BLaER1 (cell line): ENCODE results near the gene TSEN2.

Source experiments
- H3K27ac ChIP-seq: shearing (Covaris generic); formaldehyde crosslinking; 2 replicates; pipeline ENCODE4 v1.8.1; 2022
- H3K27me3 ChIP-seq: shearing (Covaris generic); formaldehyde crosslinking; 2 replicates; pipeline ENCODE4 v1.8.1; 2022
- H3K36me3 ChIP-seq: shearing (Covaris generic); formaldehyde crosslinking; 2 replicates; pipeline ENCODE4 v1.8.1; 2022
- H3K4me1 ChIP-seq: shearing (Covaris generic); formaldehyde crosslinking; 2 replicates; pipeline ENCODE4 v1.8.1; 2022
- H3K4me2 ChIP-seq: shearing (Covaris generic); formaldehyde crosslinking; 2 replicates; pipeline ENCODE4 v1.8.1; 2022
- H3K4me3 ChIP-seq: shearing (Covaris generic); formaldehyde crosslinking; 2 replicates; pipeline ENCODE4 v1.8.1; 2022
- H3K9ac ChIP-seq: shearing (Covaris generic); formaldehyde crosslinking; 2 replicates; pipeline ENCODE4 v1.8.1; 2022
- H3K9me3 ChIP-seq: shearing (Covaris generic); formaldehyde crosslinking; 2 replicates; pipeline ENCODE4 v1.8.1; 2022
- H4K20me1 ChIP-seq: shearing (Covaris generic); formaldehyde crosslinking; 2 replicates; pipeline ENCODE4 v1.8.1; 2022
- Cebpa-rat ChIP-seq: shearing (Covaris generic); IDR thresholded peaks from 2 replicates; pipeline ENCODE4 v1.8.1; 2022

TSEN2 gene

DNA sequence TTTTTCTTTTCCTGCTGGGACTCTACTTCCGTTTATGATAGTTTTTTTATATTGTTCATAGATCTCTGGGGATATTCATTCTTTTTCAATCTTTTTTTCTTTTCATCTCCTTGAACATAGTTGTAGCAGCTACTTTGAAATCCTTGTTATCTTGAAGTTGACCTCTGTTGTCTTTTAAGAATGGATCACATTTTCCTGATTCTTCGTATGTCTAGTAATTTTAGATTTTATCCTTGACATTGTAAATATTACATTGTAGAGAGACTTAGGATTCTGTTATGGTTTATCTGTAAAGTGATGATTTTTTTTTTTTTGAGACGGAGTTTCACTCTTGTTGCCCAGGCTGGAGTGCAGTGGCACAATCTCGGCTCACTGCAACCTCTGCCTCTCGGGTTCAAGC, 93.1 kb downstream of the TSEN2 start:
- no peak overlapping the region for H3K4me2 ChIP-seq
- peaks cover 41% of the 10 kb centered on the region for H4K20me1 ChIP-seq
- no peak overlapping the region for H3K9ac ChIP-seq
- peaks cover 14% of the 10 kb centered on the region for H3K4me1 ChIP-seq
- peaks cover 98% of the 10 kb centered on the region for H3K36me3 ChIP-seq
- no peak for TF ChIP-seq Cebpa-rat
- no peak overlapping the region for H3K4me3 ChIP-seq
- H3K27ac ChIP-seq = no peak overlapping the region
- peaks cover 17% of the 10 kb centered on the region for H3K9me3 ChIP-seq
- no peaks in the 10 kb centered on the region for H3K27me3 ChIP-seq

DNA sequence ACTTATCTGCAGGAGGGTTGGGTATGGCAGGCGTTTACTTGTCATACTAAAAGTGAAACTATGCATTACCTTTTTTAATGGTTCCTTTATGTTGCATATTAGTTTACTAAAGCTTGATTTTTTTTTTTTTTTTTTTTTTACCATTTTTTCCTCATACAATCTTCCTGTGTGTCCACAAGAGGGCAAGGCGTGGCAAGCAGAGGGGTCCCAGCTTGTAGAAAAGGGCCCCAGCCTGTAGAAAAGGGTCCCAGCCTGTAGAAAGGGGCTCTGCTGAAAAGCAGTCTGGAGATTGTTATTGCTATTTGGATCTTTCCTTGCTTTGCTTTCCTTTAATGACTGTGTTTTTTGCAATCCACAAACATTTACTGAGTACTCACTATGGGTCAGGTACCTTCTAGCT, 94.5 kb downstream of the TSEN2 start:
- Histone ChIP-seq H3K9me3 (peaks cover 17% of the 10 kb centered on the region), H4K20me1 (peaks cover 55% of the 10 kb centered on the region), H3K4me1 (peaks cover 14% of the 10 kb centered on the region), H3K4me2 (peak overlapping the region; percentile 73), H3K27me3 (no peaks in the 10 kb centered on the region), H3K36me3 (peaks cover 98% of the 10 kb centered on the region), H3K9ac (no peak overlapping the region), H3K27ac (0 out of 2 replicates have a peak overlapping the region, but pooled peaks have one; percentile 74), H3K4me3 (no peak overlapping the region)
- TF ChIP-seq Cebpa-rat = no peak

DNA sequence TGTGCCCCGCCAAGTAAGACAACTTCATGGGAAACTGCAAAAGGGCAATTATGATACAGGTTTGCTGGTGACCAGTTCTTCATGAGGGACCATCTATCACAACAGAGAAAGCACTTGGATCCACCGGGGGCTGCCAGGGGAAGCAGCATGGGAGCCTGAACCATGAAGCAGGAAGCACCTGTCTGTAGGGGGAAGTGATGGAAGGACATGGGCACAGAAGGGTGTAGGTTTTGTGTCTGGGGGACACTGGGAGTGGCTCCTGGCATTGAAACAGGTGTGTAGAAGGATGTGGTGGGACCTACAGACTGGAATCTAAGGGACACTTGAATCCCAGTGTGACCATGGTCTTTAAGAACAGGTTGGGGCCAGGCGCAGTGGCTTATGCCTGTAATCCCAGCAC, 95.2 kb downstream of the TSEN2 start:
- H3K36me3 ChIP-seq = peaks cover 98% of the 10 kb centered on the region
- H3K27ac ChIP-seq = peak overlapping the region; percentile 74
- H3K27me3 ChIP-seq = no peaks in the 10 kb centered on the region
- H3K4me2 ChIP-seq = peak overlapping the region; percentile 73
- no peak overlapping the region for H3K9ac ChIP-seq
- H3K4me1 ChIP-seq = peaks cover 14% of the 10 kb centered on the region
- H3K4me3 ChIP-seq = no peak overlapping the region
- peaks cover 62% of the 10 kb centered on the region for H4K20me1 ChIP-seq
- no peak for TF ChIP-seq Cebpa-rat
- peaks cover 17% of the 10 kb centered on the region for H3K9me3 ChIP-seq

DNA sequence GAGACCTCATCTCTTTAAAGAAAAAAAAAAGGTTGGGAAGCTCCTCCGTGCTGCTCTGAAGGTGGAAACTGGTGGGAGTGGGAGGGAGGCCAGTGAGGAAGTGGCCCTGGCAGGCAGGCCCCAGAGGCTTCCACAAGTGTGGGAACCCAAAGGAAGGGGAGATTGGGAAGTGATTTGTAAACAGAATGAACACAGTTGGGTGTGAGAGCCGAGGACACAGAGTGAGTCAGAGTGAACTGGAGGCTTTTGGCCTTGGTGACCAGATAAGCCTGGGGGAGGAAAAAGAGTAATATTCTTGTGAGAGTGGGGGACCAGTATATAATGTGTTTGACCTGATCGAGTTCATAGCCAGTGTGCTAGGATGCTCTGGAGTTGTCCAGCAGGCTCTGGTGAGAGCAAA, 95.6 kb downstream of the TSEN2 start:
- Histone ChIP-seq H3K36me3 (peaks cover 98% of the 10 kb centered on the region), H3K4me1 (peaks cover 14% of the 10 kb centered on the region), H3K27me3 (no peaks in the 10 kb centered on the region), H3K9ac (no peak overlapping the region), H3K4me3 (no peak overlapping the region), H3K27ac (peak overlapping the region; percentile 74), H4K20me1 (peaks cover 66% of the 10 kb centered on the region), H3K9me3 (peaks cover 17% of the 10 kb centered on the region), H3K4me2 (peak overlapping the region; percentile 73)
- TF ChIP-seq Cebpa-rat = no peak

DNA sequence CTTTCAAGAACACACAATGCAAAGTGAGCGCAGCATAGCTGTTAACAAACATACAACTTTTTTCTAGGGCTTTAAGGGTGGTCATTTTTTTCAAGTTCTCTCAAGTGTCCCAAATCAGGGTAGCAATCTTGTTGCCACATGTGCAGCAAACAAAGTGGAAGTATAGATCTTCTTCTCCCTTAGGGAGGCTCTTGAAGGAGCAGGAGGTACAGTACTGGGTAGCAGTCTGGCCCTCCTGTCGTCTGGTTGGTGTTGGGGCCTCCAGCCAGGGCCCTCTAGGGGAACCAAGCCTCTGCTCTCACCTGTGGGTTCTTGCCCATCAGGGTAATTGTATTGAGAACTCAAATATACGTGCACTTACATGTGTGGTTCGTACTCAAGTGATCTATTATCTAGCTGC, 98.5 kb downstream of the TSEN2 start:
- peaks cover 94% of the 10 kb centered on the region for H4K20me1 ChIP-seq

More for the DNA sequence above, 98.5 kb downstream of the TSEN2 start:
- H3K9ac ChIP-seq = no peak overlapping the region
- H3K36me3 ChIP-seq = peaks cover 98% of the 10 kb centered on the region
- H3K9me3 ChIP-seq = peaks cover 5% of the 10 kb centered on the region
- no peak overlapping the region for H3K27ac ChIP-seq
- H3K4me1 ChIP-seq = peaks cover 14% of the 10 kb centered on the region
- no peak for TF ChIP-seq Cebpa-rat
- no peak overlapping the region for H3K4me3 ChIP-seq
- H3K4me2 ChIP-seq = no peak overlapping the region
- no peaks in the 10 kb centered on the region for H3K27me3 ChIP-seq
